PC-9 (cell line): ENCODE results near the gene TMEM14A.

Experiments
- EZH2 ChIP-seq: fragments of 200-600 bp; sonication (generic); IDR thresholded peaks from 2 replicates; pipeline ENCODE4 v1.8.0; 2017; ENCODE audit warnings: antibody characterized with exemption, low read depth
- TF ChIP-seq, protein P1 (sequence below): fragments of 200-600 bp; sonication (generic); conservative IDR thresholded peaks from 2 replicates; pipeline ENCODE4 v1.6.1; 2017; ENCODE audit warnings: mixed run types, antibody characterized with exemption, mild to moderate bottlenecking, moderate library complexity

DNA sequence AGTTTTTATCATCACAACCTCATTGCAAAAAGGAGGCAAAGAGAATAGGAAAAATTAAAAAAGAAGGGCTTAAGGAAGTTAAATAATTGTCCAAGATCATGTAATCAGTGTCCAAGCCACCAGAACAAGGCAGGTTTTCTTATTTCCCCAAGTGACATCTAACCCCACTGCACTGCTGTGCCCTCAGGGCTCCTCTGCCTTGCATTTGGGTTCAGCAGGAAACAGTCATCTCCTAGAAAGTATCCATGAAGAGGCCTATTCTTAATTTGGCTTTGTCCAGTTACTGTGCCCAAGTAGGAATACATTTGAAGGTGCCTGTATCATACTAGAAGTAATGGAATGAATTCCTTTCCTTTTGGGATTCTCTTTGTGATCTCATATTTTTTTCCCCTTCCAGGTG lies 10.5 kb downstream of the TMEM14A start:
- TF ChIP-seq, protein P1, sequence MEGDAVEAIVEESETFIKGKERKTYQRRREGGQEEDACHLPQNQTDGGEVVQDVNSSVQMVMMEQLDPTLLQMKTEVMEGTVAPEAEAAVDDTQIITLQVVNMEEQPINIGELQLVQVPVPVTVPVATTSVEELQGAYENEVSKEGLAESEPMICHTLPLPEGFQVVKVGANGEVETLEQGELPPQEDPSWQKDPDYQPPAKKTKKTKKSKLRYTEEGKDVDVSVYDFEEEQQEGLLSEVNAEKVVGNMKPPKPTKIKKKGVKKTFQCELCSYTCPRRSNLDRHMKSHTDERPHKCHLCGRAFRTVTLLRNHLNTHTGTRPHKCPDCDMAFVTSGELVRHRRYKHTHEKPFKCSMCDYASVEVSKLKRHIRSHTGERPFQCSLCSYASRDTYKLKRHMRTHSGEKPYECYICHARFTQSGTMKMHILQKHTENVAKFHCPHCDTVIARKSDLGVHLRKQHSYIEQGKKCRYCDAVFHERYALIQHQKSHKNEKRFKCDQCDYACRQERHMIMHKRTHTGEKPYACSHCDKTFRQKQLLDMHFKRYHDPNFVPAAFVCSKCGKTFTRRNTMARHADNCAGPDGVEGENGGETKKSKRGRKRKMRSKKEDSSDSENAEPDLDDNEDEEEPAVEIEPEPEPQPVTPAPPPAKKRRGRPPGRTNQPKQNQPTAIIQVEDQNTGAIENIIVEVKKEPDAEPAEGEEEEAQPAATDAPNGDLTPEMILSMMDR, result no peak
- no peak for TF ChIP-seq EZH2
